ENCODE results near the gene MEGF11.

GRCh38 chr15:66296186-66296585 is 42.6 kb upstream of the MEGF11 start:
- TF ChIP-seq, protein P1, sequence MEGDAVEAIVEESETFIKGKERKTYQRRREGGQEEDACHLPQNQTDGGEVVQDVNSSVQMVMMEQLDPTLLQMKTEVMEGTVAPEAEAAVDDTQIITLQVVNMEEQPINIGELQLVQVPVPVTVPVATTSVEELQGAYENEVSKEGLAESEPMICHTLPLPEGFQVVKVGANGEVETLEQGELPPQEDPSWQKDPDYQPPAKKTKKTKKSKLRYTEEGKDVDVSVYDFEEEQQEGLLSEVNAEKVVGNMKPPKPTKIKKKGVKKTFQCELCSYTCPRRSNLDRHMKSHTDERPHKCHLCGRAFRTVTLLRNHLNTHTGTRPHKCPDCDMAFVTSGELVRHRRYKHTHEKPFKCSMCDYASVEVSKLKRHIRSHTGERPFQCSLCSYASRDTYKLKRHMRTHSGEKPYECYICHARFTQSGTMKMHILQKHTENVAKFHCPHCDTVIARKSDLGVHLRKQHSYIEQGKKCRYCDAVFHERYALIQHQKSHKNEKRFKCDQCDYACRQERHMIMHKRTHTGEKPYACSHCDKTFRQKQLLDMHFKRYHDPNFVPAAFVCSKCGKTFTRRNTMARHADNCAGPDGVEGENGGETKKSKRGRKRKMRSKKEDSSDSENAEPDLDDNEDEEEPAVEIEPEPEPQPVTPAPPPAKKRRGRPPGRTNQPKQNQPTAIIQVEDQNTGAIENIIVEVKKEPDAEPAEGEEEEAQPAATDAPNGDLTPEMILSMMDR (conservative IDR thresholded peaks at IDR 0.05; ENCODE audit: low read depth, low read length): no peak
- TF ChIP-seq EZH2phosphoT487 (IDR thresholded peaks at IDR 0.05; ENCODE audit: borderline replicate concordance, low read length): no peak
- no peak for TF ChIP-seq EZH2 (IDR thresholded peaks at IDR 0.05; ENCODE audit: low read length, unreplicated experiment)
